Epithelial cell of prostate (primary cell): ENCODE results near the gene AHCYL1.

ENCODE experiments used
- DNase-seq: peaks from one replicate; pipeline ENCODE4 v3.0.0-alpha.2; 2011; ENCODE audit warnings: low read depth, low spot score
- H3K27ac ChIP-seq: fragments of 450-650 bp; 2 replicates; pipeline ENCODE4 v1.5.1; 2017; ENCODE audit warnings: mild to moderate bottlenecking

The AHCYL1 gene

GRCh38 chr1:110032327-110032726 lies 47.8 kb downstream of the AHCYL1 start:
- DNase-seq: no peak

GRCh38 chr1:110033421-110033820 lies 48.9 kb downstream of the AHCYL1 start:
- H3K27ac ChIP-seq: no peak overlapping the region
- DNase-seq: no peak

More at GRCh38 chr1:110032327-110032726, 47.8 kb downstream of the AHCYL1 start:
- no peak overlapping the region for H3K27ac ChIP-seq

- DNase-seq: no peak
Observed at GRCh38 chr1:110034040-110034450, 49.5 kb downstream of the AHCYL1 start.

GRCh38 chr1:110034451-110035235 lies 50.1 kb downstream of the AHCYL1 start, which contains the start of gene STRIP1:
Gene STRIP1 (plus strand): TSS chr1:110034624. CDS start chr1:110034638, 14 bp downstream.
- peak; percentile 76 for DNase-seq
- H3K27ac ChIP-seq: peak within 1 kb of the TSS; percentile 69

More at GRCh38 chr1:110034040-110034450, 49.5 kb downstream of the AHCYL1 start:
- peak overlapping the region; percentile 69 for H3K27ac ChIP-seq

GRCh38 chr1:110035236-110035752 lies 50.7 kb downstream of the AHCYL1 start:
- H3K27ac ChIP-seq: peak overlapping the region; percentile 69
- no peak for DNase-seq

- no peak for DNase-seq
- H3K27ac ChIP-seq: no peak overlapping the region
Observed at GRCh38 chr1:110038271-110038670, 53.7 kb downstream of the AHCYL1 start.

GRCh38 chr1:110039641-110040040 lies 55.1 kb downstream of the AHCYL1 start:
- DNase-seq: no peak
- H3K27ac ChIP-seq: no peak overlapping the region

- DNase-seq: peak; percentile 81
- no peak overlapping the region for H3K27ac ChIP-seq
Observed at GRCh38 chr1:110040548-110040947, 56.0 kb downstream of the AHCYL1 start.

- DNase-seq: no peak
- no peak overlapping the region for H3K27ac ChIP-seq
Observed at GRCh38 chr1:110043016-110043415, 58.5 kb downstream of the AHCYL1 start.

GRCh38 chr1:110047463-110047862 lies 62.9 kb downstream of the AHCYL1 start:
- no peak overlapping the region for H3K27ac ChIP-seq
- no peak for DNase-seq

- H3K27ac ChIP-seq: no peak overlapping the region
- no peak for DNase-seq
Observed at GRCh38 chr1:110048240-110048639, 63.7 kb downstream of the AHCYL1 start.

- no peak overlapping the region for H3K27ac ChIP-seq
- no peak for DNase-seq
Observed at GRCh38 chr1:110048923-110049601, 64.5 kb downstream of the AHCYL1 start.

GRCh38 chr1:110049801-110050601 lies 65.4 kb downstream of the AHCYL1 start:
- H3K27ac ChIP-seq: no peak overlapping the region

GRCh38 chr1:110050602-110051261 lies 66.2 kb downstream of the AHCYL1 start:
- no peak for DNase-seq
- H3K27ac ChIP-seq: no peak overlapping the region

More at GRCh38 chr1:110049801-110050601, 65.4 kb downstream of the AHCYL1 start:
- DNase-seq: no peak

GRCh38 chr1:110051262-110051648 lies 66.7 kb downstream of the AHCYL1 start:
- no peak overlapping the region for H3K27ac ChIP-seq

GRCh38 chr1:110053552-110054428 lies 69.2 kb downstream of the AHCYL1 start:
- no peak for DNase-seq
- H3K27ac ChIP-seq: no peak overlapping the region

More at GRCh38 chr1:110051262-110051648, 66.7 kb downstream of the AHCYL1 start:
- DNase-seq: no peak

GRCh38 chr1:110055493-110056284 lies 71.1 kb downstream of the AHCYL1 start:
- no peak for DNase-seq

GRCh38 chr1:110056285-110056683 lies 71.7 kb downstream of the AHCYL1 start:
- H3K27ac ChIP-seq: peak overlapping the region; percentile 71
- no peak for DNase-seq

More at GRCh38 chr1:110055493-110056284, 71.1 kb downstream of the AHCYL1 start:
- H3K27ac ChIP-seq: peak overlapping the region; percentile 71
